HCT116 (cell line): ENCODE results near the gene CSNK1D.

Experiments used
- CTCF ChIP-seq, 3 experiments: fragments of 200-600 bp in 1 of 3; sonication (generic) in 1 of 3; IDR thresholded peaks in 2 of 3; conservative IDR thresholded peaks in 1 of 3; 2 replicates each; pipeline ENCODE4 v1.5.1; 2012 to 2017; ENCODE audit warnings: low read depth in 2 of 3, low read length in 2 of 3, antibody characterized with exemption in 1 of 3, borderline replicate concordance in 1 of 3, control low read depth in 1 of 3, mild to moderate bottlenecking in 1 of 3, mixed read lengths in 1 of 3, mixed run types in 1 of 3, moderate library complexity in 1 of 3; ENCODE audit not compliant: insufficient read depth in 1 of 3
- EZH2 ChIP-seq: fragments of 200-600 bp; sonication (generic); IDR thresholded peaks from 2 replicates; pipeline ENCODE4 v1.6.1; 2017; ENCODE audit warnings: antibody characterized with exemption, mixed run types
- FOSL1 ChIP-seq: IDR thresholded peaks from 2 replicates; pipeline ENCODE4 v1.6.1; 2012; ENCODE audit warnings: low read depth
- POLR2AphosphoS5 ChIP-seq: IDR thresholded peaks from 2 replicates; pipeline ENCODE4 v1.6.1; 2011; ENCODE audit warnings: mild to moderate bottlenecking, low read depth, low read length, moderate library complexity

GRCh38 chr17:82301300-82301915, 27.9 kb upstream of the CSNK1D start:
- TF ChIP-seq CTCF (IDR thresholded peaks at IDR 0.05 in 2 of 3, conservative IDR thresholded peaks at IDR 0.05 in 1 of 3; ENCODE audit: borderline replicate concordance in 1 of 3, insufficient read depth in 1 of 3, low read depth in 2 of 3, low read length in 2 of 3) (no peak), POLR2AphosphoS5 (no peak), FOSL1 (no peak), EZH2 (no peak)
